Fibroblast of skin of right quadriceps (primary cell): ENCODE data around the gene NRDE2.
"Not testable (repeated sequence)": the region's sequence is repeated elsewhere in the genome, so short reads cannot be mapped to it uniquely, and the experiment has no call there.

ENCODE experiments used
- DNase-seq: peaks from one replicate; pipeline ENCODE4 v3.0.0-alpha.2; 2013

The NRDE2 gene

GRCh38 chr14:90273532-90273931, 58.2 kb downstream of the NRDE2 start:
- DNase-seq = no peak

GRCh38 chr14:90272523-90272922, 59.2 kb downstream of the NRDE2 start:
- no peak for DNase-seq

GRCh38 chr14:90268420-90268819, 63.3 kb downstream of the NRDE2 start:
- DNase-seq = no peak

GRCh38 chr14:90266441-90267154, 65.1 kb downstream of the NRDE2 start:
- no peak for DNase-seq

GRCh38 chr14:90263748-90264449, 67.8 kb downstream of the NRDE2 start:
- DNase-seq = no peak

- DNase-seq = peak; percentile 92
Measured at GRCh38 chr14:90256354-90257131, 75.2 kb downstream of the NRDE2 start, which contains the start of gene PSMC1. PSMC1 (plus strand) TSS chr14:90256553; CDS start chr14:90256598, 45 bp downstream.

GRCh38 chr14:90255871-90256270, 75.9 kb downstream of the NRDE2 start:
- no peak for DNase-seq

- DNase-seq = no peak
Measured at GRCh38 chr14:90253826-90254225, 77.9 kb downstream of the NRDE2 start.

GRCh38 chr14:90248594-90248993, 83.1 kb downstream of the NRDE2 start:
- no peak for DNase-seq

- not testable (repeated sequence) for DNase-seq
Measured at GRCh38 chr14:90247441-90247840, 84.3 kb downstream of the NRDE2 start.

GRCh38 chr14:90246936-90247335, 84.8 kb downstream of the NRDE2 start:
- DNase-seq = no peak

- no peak for DNase-seq
Measured at GRCh38 chr14:90242444-90242843, 89.3 kb downstream of the NRDE2 start.

- peak; percentile 19 for DNase-seq
Measured at GRCh38 chr14:90239139-90239538, 92.6 kb downstream of the NRDE2 start.

GRCh38 chr14:90235179-90235976, 96.4 kb downstream of the NRDE2 start:
- peak; percentile 20 for DNase-seq

- DNase-seq = not testable (repeated sequence)
Measured at GRCh38 chr14:90229942-90230341, 101.8 kb downstream of the NRDE2 start.

- no peak for DNase-seq
Measured at GRCh38 chr14:90228478-90228877, 103.3 kb downstream of the NRDE2 start.
